Coronary artery (tissue), 2 donors: ENCODE measurements around the gene SYNJ2.

ENCODE experiments used
- DNase-seq: peaks from one replicate; pipeline ENCODE4 v3.0.0-alpha.2; 2017; ENCODE audit warnings: low spot score
- H3K27ac ChIP-seq, 2 donors: fragments of 200-600 bp; sonication (generic); one replicate each; pipeline ENCODE4 v1.5.1; 2016 to 2019
- H3K4me3 ChIP-seq: fragments of 200-600 bp; sonication (generic); 2 replicates; pipeline ENCODE4 v1.5.1; 2016; ENCODE audit warnings: mild to moderate bottlenecking, moderate library complexity
- CTCF ChIP-seq: fragments of 200-600 bp; sonication (generic); IDR thresholded peaks from one replicate; pipeline ENCODE4 v1.5.1; 2019; ENCODE audit warnings: antibody characterized with exemption

Gene SYNJ2

GRCh38 chr6:158026901-158027589 lies 45.4 kb downstream of the SYNJ2 start:
- peak overlapping the region; percentile 64 to 92 for H3K27ac ChIP-seq
- TF ChIP-seq CTCF, result no peak

GRCh38 chr6:158027590-158028285 lies 46.1 kb downstream of the SYNJ2 start:
- Histone ChIP-seq H3K4me3 (no peak overlapping the region), H3K27ac (peak overlapping the region; percentile 27 to 92)
- no peak for TF ChIP-seq CTCF
- DNase-seq, result no peak

More at GRCh38 chr6:158026901-158027589, 45.4 kb downstream of the SYNJ2 start:
- peak overlapping the region; percentile 59 for H3K4me3 ChIP-seq
- DNase-seq, result no peak

- H3K27ac ChIP-seq, result peak overlapping the region; percentile 27 to 92
- no peak for TF ChIP-seq CTCF
- DNase-seq, result no peak
- no peak overlapping the region for H3K4me3 ChIP-seq
Measured at GRCh38 chr6:158028421-158028820, 46.8 kb downstream of the SYNJ2 start.

- no peak for TF ChIP-seq CTCF
- Histone ChIP-seq H3K4me3 (no peak overlapping the region), H3K27ac (no peak overlapping the region)
- DNase-seq, result no peak
Measured at GRCh38 chr6:158028876-158029275, 47.2 kb downstream of the SYNJ2 start.

GRCh38 chr6:158029668-158030230 lies 48.1 kb downstream of the SYNJ2 start:
- no peak for TF ChIP-seq CTCF
- DNase-seq, result no peak
- H3K4me3 ChIP-seq, result no peak overlapping the region
- H3K27ac ChIP-seq, result no peak overlapping the region

- DNase-seq, result no peak
- TF ChIP-seq CTCF, result no peak
- Histone ChIP-seq H3K4me3 (no peak overlapping the region), H3K27ac (peak overlapping the region; percentile 57 to 83)
Measured at GRCh38 chr6:158030380-158031300, 49.0 kb downstream of the SYNJ2 start.
